Activated CD4-positive, alpha-beta T cell treated with anti-CD3 and anti-CD28 coated beads, Interleukin-10, Interleukin-2, amounts not matched to agents 100 ng/mL and 50 ng/mL, durations not matched to agents 16 hours and 8 hours (primary cell): ENCODE results near the gene ABCC2.

Experiments
- DNase-seq: peaks from one replicate; pipeline ENCODE4 v3.0.0-alpha.2; 2020

The ABCC2 gene

GRCh38 chr10:99775850-99776249 is 6.6 kb upstream of the ABCC2 start:
- DNase-seq, result peak; percentile 32

GRCh38 chr10:99777918-99778714 is 4.3 kb upstream of the ABCC2 start:
- DNase-seq, result no peak

- peak; percentile 23 for DNase-seq
Observed at GRCh38 chr10:99779335-99779734, 3.1 kb upstream of the ABCC2 start.

- DNase-seq, result no peak
Observed at GRCh38 chr10:99781734-99782429, 558 bp upstream of the ABCC2 start.

GRCh38 chr10:99784016-99784726 is 1.7 kb downstream of the ABCC2 start:
- no peak for DNase-seq

- DNase-seq, result no peak
Observed at GRCh38 chr10:99784727-99785441, 2.4 kb downstream of the ABCC2 start.

GRCh38 chr10:99785646-99786045 is 3.2 kb downstream of the ABCC2 start:
- DNase-seq, result no peak

GRCh38 chr10:99787311-99787710 is 4.9 kb downstream of the ABCC2 start:
- no peak for DNase-seq

- DNase-seq, result no peak
Observed at GRCh38 chr10:99787782-99788445, 5.5 kb downstream of the ABCC2 start.

GRCh38 chr10:99788598-99789256 is 6.3 kb downstream of the ABCC2 start:
- no peak for DNase-seq

GRCh38 chr10:99791831-99792230 is 9.4 kb downstream of the ABCC2 start:
- DNase-seq, result no peak

GRCh38 chr10:99793819-99794218 is 11.4 kb downstream of the ABCC2 start:
- no peak for DNase-seq

GRCh38 chr10:99796928-99797327 is 14.5 kb downstream of the ABCC2 start:
- DNase-seq, result no peak

- DNase-seq, result no peak
Observed at GRCh38 chr10:99798031-99798430, 15.6 kb downstream of the ABCC2 start.

GRCh38 chr10:99798920-99799319 is 16.5 kb downstream of the ABCC2 start:
- no peak for DNase-seq

- no peak for DNase-seq
Observed at GRCh38 chr10:99799613-99800012, 17.2 kb downstream of the ABCC2 start.

- DNase-seq, result no peak
Observed at GRCh38 chr10:99804471-99804870, 22.0 kb downstream of the ABCC2 start.

- no peak for DNase-seq
Observed at GRCh38 chr10:99805190-99805589, 22.8 kb downstream of the ABCC2 start.

- no peak for DNase-seq
Observed at GRCh38 chr10:99806091-99806490, 23.7 kb downstream of the ABCC2 start.

- DNase-seq, result no peak
Observed at GRCh38 chr10:99807786-99808185, 25.3 kb downstream of the ABCC2 start.

- no peak for DNase-seq
Observed at GRCh38 chr10:99808270-99808669, 25.8 kb downstream of the ABCC2 start.

- DNase-seq, result no peak
Observed at GRCh38 chr10:99809481-99809880, 27.0 kb downstream of the ABCC2 start.
